COLO668 (cell line): Measurements from ENCODE around the gene EYS.
"Not testable (repeated sequence)": the region's sequence is repeated elsewhere in the genome, so short reads cannot be mapped to it uniquely, and the experiment has no call there.

Experiments used
- DNase-seq: peaks from one replicate; lab custom pipeline; 2025; ENCODE audit not compliant: unreplicated experiment; lab: John Stamatoyannopoulos, UW

Gene EYS

DNA sequence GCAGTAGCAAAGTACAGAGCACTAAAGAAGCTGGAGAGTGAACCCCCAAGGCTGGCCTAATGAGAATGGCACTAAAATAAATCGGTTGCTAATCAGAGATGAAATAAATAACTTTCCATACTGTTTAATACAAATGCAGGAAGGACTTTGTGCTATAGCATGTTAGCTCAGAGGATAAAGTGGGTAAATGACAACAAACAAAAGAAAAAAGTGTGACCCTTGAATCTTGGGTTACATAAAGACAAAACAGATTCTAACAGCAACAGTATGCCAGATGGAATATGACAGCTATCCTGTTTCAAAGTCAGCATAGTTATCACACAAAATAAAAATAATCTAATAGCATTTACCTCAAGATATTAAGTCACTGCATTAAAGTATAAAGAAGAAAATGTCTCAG lies 1448.7 kb downstream of the EYS start:
- DNase-seq: no peak

GRCh38 chr6:64257586-64257985 lies 1449.4 kb downstream of the EYS start:
- DNase-seq: no peak

DNA sequence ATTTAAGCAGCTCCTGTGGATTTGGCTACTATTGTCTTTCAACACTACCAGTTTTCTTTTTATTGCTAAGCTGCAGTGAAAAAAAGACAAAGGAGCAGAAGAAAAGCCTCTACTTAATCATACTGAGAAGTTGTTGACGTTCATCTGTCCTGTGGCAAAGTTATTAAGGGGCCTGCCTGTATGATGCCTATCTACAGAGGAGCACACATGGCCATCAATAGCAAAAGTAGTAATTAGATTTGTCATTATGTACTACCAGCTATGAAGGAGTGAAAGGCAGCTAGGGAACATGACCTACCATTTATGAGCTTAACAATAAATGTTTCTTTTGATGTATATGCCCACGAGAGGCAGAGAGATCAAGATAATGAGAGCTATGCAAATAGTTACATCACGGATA lies 1450.5 kb downstream of the EYS start:
- no peak for DNase-seq

DNA sequence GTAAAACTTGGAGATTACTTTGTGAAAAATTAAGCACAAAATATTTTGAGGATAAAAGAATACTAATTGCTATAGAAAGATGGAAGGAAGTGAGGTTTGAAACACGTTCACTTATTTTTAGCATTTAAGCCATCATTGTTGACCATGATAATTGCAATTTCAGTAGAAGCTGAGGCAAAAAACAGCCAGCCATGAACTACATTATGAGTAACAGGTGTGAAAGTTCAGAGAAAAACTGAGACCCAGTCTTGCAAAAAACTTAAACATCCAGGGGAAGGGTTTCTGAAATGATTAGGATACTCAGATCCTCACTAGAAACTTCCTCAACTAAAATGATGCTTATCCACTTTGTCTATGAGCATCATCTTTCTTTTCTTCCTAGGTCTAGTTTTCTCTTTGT lies 1452.0 kb downstream of the EYS start:
- DNase-seq: no peak

DNA sequence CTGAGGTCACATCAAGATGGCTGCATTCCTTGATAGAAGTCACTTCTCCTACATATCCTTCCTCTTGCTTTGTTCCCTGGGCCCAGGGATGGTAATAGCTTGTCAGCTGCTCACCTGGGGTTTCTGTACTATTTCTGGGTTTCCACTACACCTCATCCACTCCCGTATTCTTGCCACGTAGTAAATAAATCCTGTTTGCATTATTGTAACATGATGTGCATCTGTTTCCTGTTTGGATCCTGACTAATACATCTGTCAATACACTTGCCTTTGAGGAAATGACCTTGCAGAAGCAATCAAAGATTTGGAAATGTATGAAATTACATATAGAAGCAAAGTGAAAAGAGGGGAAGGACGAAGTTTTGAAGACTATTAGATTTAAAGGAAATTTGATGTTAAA lies 1452.5 kb downstream of the EYS start:
- DNase-seq: no peak

GRCh38 chr6:64252256-64252655 lies 1454.8 kb downstream of the EYS start:
- no peak for DNase-seq

DNA sequence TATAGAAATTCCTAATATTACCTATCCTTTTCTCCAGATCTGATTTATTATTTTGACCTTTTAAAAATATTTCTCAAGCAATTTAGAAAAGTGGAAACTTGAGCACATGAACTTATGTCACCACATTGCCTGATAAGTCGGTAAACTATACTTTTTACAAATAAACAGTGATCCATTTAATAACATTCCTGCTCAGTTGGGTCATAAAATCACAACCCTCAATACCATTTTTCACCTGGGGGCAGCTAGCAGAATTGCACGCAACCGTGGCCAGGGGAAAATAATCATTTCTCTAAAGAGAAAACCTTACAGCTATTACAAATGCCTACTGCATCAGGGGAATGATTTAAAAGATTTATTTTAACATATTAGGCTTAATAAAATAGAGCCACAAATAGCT lies 1456.9 kb downstream of the EYS start:
- DNase-seq: no peak

DNA sequence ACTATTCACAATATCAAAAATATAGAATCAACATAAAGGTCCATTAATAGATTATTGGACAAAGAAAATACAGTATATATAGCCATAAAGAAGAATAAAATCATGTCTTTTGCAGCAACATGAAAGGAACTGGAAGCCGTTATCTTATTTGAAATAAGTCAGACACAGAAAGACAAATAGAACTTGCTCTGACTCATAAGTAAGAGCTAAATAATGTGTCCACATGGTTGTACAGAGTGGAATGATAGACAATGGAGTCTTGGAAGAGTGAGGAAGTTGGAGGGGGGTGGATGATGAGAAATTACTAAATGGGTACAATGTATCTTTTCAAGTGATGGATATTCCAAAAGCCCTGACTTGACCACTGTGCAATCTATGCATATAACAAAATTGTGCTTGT lies 1457.9 kb downstream of the EYS start:
- DNase-seq: no peak

- DNase-seq: no peak
Observed at GRCh38 chr6:64243618-64244017, 1463.4 kb downstream of the EYS start.

GRCh38 chr6:64238908-64239307 lies 1468.1 kb downstream of the EYS start:
- DNase-seq: not testable (repeated sequence)

DNA sequence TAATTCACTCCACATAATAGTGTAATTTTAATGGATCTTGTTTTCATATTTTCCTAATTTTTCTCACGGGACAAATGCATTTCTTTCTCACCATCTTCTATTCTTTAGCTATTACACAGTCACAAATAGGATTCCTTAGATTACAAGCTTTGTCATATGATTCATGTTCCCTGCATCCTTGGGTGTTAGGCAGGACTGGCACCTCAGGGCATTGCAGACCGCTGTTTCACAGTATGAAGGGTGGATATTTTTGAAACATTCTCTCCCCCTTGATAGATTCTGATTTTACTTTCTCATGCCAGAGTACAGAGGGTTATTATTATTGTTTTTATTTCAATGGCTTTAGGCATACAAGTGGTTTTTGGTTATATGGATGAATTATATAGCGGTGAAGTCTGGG lies 1469.0 kb downstream of the EYS start:
- DNase-seq: no peak

DNA sequence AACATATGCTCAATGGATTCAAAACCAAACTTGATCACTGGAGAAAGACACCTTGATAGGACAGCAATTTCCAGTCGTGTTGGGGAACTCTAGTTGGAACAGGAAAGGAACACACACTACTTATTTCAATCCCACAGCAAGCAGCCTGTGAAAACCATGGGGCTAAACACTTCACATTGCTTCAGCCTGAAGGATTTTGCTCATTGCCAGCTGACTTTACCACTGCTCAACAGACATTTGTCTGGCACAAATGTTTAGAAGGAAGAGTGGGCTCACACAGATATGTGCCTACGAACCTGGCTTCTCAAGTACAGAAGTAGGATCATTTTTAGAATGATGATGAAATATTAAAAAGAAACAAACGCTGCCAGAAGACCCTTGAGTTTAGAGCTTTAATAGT lies 1473.3 kb downstream of the EYS start:
- DNase-seq: no peak

DNA sequence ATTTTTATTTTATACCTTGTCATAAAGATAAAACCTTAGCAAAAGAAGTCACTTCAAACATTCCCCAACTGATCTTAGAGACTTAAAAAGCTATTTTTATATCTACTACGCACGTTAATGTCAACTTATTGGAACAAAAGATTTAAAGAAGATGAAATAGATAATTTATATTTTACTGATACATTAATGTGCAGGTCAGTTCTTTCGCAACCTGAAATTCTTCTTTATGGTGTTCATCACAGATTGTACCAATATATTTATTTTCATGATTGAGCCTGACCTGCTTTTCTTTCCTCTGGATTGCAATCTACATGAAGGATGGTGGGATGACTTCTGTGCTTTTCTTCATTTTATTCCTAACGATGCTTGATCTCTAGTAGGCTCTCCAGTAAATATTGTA lies 1475.1 kb downstream of the EYS start:
- DNase-seq: no peak

- no peak for DNase-seq
Observed at GRCh38 chr6:64230530-64230929, 1476.5 kb downstream of the EYS start.

GRCh38 chr6:64227863-64228262 lies 1479.2 kb downstream of the EYS start:
- DNase-seq: no peak

GRCh38 chr6:64225503-64225902 lies 1481.5 kb downstream of the EYS start:
- DNase-seq: no peak

DNA sequence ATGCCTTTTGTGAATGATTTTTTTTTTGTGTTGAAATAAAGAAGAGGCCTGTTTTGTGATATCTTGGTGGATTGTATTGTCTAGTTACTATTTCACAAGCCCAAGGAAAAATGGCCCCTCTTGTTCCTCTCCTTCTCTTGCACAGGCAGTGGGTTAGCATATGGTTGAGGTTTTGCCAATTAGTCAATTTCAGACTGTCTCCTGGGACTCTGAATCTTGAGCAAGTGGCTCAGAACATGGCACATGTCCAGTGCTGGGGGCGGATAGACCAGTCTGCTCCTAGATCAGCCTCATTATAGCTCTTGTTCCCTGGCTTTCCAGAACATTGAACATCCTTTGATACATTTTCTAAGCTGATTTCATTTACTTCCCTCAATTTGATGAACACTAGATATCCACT lies 1482.2 kb downstream of the EYS start:
- DNase-seq: no peak

DNA sequence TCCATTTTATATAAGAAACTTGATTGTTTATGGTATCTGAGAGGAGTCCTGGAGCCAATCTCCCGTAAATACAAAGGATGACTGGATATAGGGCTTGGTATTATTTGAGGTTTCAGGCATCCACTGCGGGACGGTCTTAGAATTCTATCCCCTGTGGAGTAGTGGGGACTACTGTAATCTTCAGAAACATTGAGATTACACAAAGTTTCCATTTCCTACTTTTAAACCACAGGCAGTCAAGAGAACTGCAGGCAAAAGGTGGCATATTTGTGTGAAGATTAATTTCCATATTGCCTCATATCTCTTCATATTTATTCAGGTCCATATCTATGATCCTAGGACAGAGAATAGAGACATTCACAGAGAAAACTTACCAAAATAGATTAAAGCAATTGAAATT lies 1485.2 kb downstream of the EYS start:
- no peak for DNase-seq

DNA sequence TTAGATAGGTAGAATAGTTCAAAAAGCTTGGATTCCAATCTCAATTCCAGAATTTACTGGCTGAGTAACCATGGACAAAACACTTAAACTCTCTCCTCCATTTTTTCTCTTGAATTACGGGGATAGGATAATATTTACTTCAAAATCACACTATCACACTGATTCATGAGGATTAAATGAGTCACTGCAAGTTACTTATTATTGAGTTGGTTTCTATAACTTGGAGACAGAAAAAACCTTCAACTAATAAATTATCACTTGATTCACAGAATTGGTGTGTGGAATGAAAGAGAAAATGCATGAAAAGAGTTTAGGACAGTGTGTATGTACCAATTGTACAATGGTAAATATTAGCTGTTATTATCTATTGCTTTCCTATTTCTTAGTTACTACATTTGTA lies 1486.2 kb downstream of the EYS start:
- no peak for DNase-seq

DNA sequence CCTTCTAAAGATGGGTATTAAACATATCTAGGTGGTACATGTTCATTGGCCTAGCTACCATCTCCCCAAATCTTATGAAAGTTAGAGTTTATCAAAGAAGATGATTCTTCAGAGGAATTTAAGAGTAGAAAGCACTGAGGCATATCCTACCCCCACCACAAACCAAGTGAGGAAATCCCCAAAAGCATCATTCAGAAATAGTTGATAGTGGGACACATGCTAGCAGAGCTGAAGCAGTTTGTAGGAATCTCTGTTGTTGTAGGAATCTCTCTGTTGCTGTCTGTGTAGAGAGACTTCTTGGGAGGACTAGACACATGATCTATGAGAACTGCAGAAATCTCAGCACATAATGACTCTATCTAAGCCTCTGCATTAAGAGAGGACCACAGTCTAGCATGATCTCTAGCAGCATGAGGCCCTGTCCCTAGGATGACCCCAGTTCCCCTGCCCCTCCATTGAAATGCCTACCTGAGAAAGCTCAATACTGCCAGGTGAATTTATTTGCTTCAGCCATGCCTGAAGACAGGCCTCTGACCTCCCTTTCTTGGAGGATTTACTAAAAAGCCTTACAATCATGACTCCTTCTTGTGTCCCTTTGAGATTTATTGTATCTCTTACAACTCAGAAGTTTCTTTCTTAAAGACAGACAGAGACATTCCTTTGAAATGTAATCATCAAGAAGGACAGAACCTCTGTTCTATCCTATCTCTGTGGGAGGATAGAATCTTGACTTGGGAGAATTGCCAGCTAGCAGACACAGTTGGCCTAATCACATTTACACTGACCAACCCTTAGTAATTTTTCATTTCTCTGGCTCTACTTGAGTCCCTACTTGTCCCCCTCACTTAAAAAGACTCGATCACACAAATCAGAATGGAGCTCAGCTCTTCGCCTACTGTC lies 1489.1 kb downstream of the EYS start:
- DNase-seq: no peak

GRCh38 chr6:64214373-64214772 lies 1492.7 kb downstream of the EYS start:
- DNase-seq: no peak

- DNase-seq: no peak
Observed at GRCh38 chr6:64213697-64214096, 1493.3 kb downstream of the EYS start.

DNA sequence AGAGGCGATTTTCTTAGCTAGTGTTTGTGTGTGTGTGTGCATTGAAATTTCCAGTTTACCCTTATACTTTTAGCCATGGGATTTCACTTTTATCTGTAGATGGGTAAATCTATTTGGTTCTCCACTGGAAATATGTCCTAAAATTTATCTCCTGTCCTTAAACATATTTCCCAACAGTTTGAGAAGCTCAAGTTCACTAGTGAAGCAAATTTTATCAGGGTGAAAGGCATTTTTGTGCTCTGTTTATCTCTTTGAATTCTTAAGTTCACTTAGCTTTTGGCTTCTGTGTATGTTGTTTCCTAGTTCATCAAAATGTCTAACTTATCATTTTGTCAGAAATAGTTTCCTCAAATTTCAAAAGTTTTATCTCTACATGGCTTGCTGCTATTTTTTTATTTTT lies 1509.8 kb downstream of the EYS start:
- DNase-seq: no peak
